Spleen (tissue), 7 donors: ENCODE data around the gene EGFR.

Experiments used
- CTCF ChIP-seq, 11 experiments: fragments of 200-600 bp in 7 of 11; fragments of 450-650 bp in 4 of 11; sonication (generic) in 4 of 11; IDR thresholded peaks in 8 of 11; conservative IDR thresholded peaks in 3 of 11; 1 replicate in 7 of 11; 2 replicates in 4 of 11; pipeline versions ENCODE4 v1.4.0 to v1.8.0; 2016 to 2021; ENCODE audit warnings: antibody characterized with exemption in 11 of 11, inconsistent platforms in 4 of 11, mild to moderate bottlenecking in 1 of 11
- POLR2A ChIP-seq, 3 donors: fragments of 450-650 bp; IDR thresholded peaks; one replicate each; pipeline ENCODE4 v1.5.1; 2017; ENCODE audit warnings: antibody characterized with exemption in 3 of 3, mild to moderate bottlenecking in 1 of 3
- donor health status: DM: no; HTN: no; CAD: no; lungs with moderate emphysema.
- donor health status: DM: no; HTN: no; CAD: no.
- donor health status: DM: no; HTN: no; CAD: no.

- TF ChIP-seq CTCF (IDR thresholded peaks at IDR 0.05 in 8 of 11, conservative IDR thresholded peaks at IDR 0.05 in 3 of 11) = no peak
- TF ChIP-seq POLR2A (IDR thresholded peaks at IDR 0.05) = no peak
These were observed 218.5 kb downstream of the EGFR start for GRCh38 chr7:55237156-55237893.
